Occipital lobe (tissue), 2 donors: ENCODE results near the gene ISM1. TPM values are rescaled to one million over a fixed set of nuclear protein-coding genes. Genes with fewer than 3 reads are reported as not detected.

Source experiments
- DNase-seq: peaks from one replicate; lab custom pipeline; 2025; lab: John Stamatoyannopoulos, UW
- total RNA-seq: library from RNA; depleted of rRNA; stranded (reverse); fragments of >200 nt; gene quantifications from one replicate; pipeline ENCODE4 v1.2.3, GENCODE V29; 2014

ISM1 gene
- total RNA-seq, 1 donor from 2014 or later, result 1.6 TPM

- no peak for DNase-seq
These were observed 63.1 kb downstream of the ISM1 start for GRCh38 chr20:13283869-13284829.

- no peak for DNase-seq
These were observed 63.8 kb downstream of the ISM1 start for GRCh38 chr20:13284830-13285229.

GRCh38 chr20:13285408-13285807 is 64.3 kb downstream of the ISM1 start:
- DNase-seq, result no peak

- DNase-seq, result no peak
These were observed 65.0 kb downstream of the ISM1 start for GRCh38 chr20:13286052-13286451.

- DNase-seq, result no peak
These were observed 65.5 kb downstream of the ISM1 start for GRCh38 chr20:13286607-13287006.

- no peak for DNase-seq
These were observed 67.3 kb downstream of the ISM1 start for GRCh38 chr20:13288357-13288756.

GRCh38 chr20:13289031-13289430 is 68.0 kb downstream of the ISM1 start:
- no peak for DNase-seq

GRCh38 chr20:13290724-13291123 is 69.7 kb downstream of the ISM1 start:
- DNase-seq, result no peak

- no peak for DNase-seq
These were observed 70.1 kb downstream of the ISM1 start for GRCh38 chr20:13291157-13291556.

GRCh38 chr20:13292201-13292885 is 71.3 kb downstream of the ISM1 start:
- no peak for DNase-seq

- DNase-seq, result no peak
These were observed 73.4 kb downstream of the ISM1 start for GRCh38 chr20:13294522-13294921.

- no peak for DNase-seq
These were observed 74.6 kb downstream of the ISM1 start for GRCh38 chr20:13295637-13296036.

- no peak for DNase-seq
These were observed 75.0 kb downstream of the ISM1 start for GRCh38 chr20:13296070-13296469.

GRCh38 chr20:13297147-13297899 is 76.2 kb downstream of the ISM1 start:
- DNase-seq, result no peak

- DNase-seq, result no peak
These were observed 77.8 kb downstream of the ISM1 start for GRCh38 chr20:13298692-13299373.

GRCh38 chr20:13299401-13299800 is 78.3 kb downstream of the ISM1 start:
- DNase-seq, result no peak

GRCh38 chr20:13301596-13301995 is 80.5 kb downstream of the ISM1 start:
- no peak for DNase-seq

GRCh38 chr20:13302647-13303450 is 81.8 kb downstream of the ISM1 start:
- no peak for DNase-seq

- DNase-seq, result no peak
These were observed 84.2 kb downstream of the ISM1 start for GRCh38 chr20:13305284-13305683.

- DNase-seq, result no peak
These were observed 86.6 kb downstream of the ISM1 start for GRCh38 chr20:13307562-13308163.
